Measurements from ENCODE around the gene DHCR7. TPM values are rescaled to one million over a fixed set of nuclear protein-coding genes. Genes with fewer than 3 reads are reported as not detected.

The DHCR7 gene
- polyA plus RNA-seq, 2 of the 4 experiments (the other 2 are of a cell fraction): 44.2 to 82.2 TPM

DNA sequence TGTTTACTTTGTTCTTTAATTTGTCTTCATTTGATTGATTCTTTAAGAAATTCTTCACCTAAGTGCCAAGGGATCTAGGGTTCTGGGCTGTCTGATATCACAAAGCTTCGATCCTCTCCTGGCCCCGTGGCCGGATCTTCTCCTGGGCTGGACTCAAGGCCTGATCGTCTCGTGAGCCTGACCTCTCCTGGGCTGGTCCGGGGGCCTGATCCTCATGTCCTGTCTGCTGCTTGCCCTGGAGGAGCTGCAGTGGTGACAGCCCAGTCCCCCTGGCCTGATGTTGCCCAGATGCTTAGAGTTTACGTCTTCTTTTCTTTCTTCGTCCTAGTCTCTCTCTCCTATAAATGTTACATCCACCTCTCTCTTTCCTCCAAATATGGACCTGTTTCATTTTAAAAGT lies 8.1 kb upstream of the DHCR7 start:
- FAIRE-seq (no peak), DNase-seq (ENCODE audit: low read depth in 1 of 2, low spot score in 1 of 2) (no peak), ATAC-seq (no peak)
- no peak overlapping the region for H3K4me2 ChIP-seq
- 90% methylated on average over 8 of the region's 8 CpGs for WGBS (ENCODE audit: missing lambda C conversion rate)
- ChIA-PET POLR2A (no interaction called here), CTCF (no interaction called here)
- no peaks in the 10 kb centered on the region for H3K9me3 ChIP-seq
- no peak overlapping the region for H3K4me3 ChIP-seq
- H3K4me1 ChIP-seq: peaks cover 6% of the 10 kb centered on the region; the same call in 1 of the 3 replicates
- H3K27ac ChIP-seq: no peak overlapping the region
- no peak for TF ChIP-seq CHD4 (IDR thresholded peaks at IDR 0.05; ENCODE audit: borderline replicate concordance)
- TF ChIP-seq JUN (IDR thresholded peaks at IDR 0.05): no peak
- TF ChIP-seq, protein P1, sequence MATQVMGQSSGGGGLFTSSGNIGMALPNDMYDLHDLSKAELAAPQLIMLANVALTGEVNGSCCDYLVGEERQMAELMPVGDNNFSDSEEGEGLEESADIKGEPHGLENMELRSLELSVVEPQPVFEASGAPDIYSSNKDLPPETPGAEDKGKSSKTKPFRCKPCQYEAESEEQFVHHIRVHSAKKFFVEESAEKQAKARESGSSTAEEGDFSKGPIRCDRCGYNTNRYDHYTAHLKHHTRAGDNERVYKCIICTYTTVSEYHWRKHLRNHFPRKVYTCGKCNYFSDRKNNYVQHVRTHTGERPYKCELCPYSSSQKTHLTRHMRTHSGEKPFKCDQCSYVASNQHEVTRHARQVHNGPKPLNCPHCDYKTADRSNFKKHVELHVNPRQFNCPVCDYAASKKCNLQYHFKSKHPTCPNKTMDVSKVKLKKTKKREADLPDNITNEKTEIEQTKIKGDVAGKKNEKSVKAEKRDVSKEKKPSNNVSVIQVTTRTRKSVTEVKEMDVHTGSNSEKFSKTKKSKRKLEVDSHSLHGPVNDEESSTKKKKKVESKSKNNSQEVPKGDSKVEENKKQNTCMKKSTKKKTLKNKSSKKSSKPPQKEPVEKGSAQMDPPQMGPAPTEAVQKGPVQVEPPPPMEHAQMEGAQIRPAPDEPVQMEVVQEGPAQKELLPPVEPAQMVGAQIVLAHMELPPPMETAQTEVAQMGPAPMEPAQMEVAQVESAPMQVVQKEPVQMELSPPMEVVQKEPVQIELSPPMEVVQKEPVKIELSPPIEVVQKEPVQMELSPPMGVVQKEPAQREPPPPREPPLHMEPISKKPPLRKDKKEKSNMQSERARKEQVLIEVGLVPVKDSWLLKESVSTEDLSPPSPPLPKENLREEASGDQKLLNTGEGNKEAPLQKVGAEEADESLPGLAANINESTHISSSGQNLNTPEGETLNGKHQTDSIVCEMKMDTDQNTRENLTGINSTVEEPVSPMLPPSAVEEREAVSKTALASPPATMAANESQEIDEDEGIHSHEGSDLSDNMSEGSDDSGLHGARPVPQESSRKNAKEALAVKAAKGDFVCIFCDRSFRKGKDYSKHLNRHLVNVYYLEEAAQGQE (IDR thresholded peaks at IDR 0.05): no peak
- TF ChIP-seq, protein P2, sequence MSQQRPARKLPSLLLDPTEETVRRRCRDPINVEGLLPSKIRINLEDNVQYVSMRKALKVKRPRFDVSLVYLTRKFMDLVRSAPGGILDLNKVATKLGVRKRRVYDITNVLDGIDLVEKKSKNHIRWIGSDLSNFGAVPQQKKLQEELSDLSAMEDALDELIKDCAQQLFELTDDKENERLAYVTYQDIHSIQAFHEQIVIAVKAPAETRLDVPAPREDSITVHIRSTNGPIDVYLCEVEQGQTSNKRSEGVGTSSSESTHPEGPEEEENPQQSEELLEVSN (IDR thresholded peaks at IDR 0.05; ENCODE audit: borderline replicate concordance, low read depth): no peak
- TF ChIP-seq FOXS1 (CRISPR knock-in tag; IDR thresholded peaks at IDR 0.05): no peak

DNA sequence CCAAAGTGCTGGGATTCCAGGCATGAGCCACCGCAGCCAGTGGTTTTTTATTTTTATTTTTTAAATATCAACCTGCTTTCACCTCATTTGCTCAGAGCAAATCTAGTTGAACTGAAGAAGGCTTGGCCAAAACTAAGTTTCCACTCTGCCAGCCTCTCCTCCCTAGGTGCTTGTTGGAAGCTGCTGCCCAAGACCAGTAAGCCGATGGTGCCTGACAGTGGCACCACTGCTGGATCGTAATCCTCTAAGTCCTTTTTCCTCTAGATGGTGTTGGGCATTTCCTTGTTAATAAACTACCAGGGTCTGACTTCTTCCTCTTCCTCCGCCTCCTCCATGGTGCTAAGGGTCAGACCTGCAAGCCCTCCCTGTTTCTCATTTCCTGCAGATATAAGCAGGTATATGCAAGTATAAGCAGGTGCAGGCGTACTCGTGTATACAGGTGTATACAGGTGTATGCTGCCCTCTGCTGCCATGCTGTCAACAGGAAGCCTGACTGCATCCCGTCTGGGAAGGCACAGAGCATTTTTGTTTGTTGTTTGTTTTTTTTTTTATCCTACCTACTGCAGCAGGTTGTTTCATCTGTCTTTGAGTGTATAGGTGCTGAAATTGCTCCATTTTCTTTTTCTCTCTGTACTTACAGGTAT lies 6.4 kb upstream of the DHCR7 start:
- TF ChIP-seq, protein P3, sequence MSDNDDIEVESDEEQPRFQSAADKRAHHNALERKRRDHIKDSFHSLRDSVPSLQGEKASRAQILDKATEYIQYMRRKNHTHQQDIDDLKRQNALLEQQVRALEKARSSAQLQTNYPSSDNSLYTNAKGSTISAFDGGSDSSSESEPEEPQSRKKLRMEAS (IDR thresholded peaks at IDR 0.05): no peak
- TF ChIP-seq EP300 (IDR thresholded peaks at IDR 0.05) (no peak), SREBF2 (IDR thresholded peaks at IDR 0.05) (no peak), RNF2 (IDR thresholded peaks at IDR 0.05; ENCODE audit: borderline replicate concordance, low read depth) (no peak), CBX2 (IDR thresholded peaks at IDR 0.05; ENCODE audit: borderline replicate concordance, low read depth) (no peak), RAD21 (conservative IDR thresholded peaks at IDR 0.05 in 1 of 2, IDR thresholded peaks at IDR 0.05 in 1 of 2) (peak; percentile 18 to 28; a peak in 2 of 5 replicates)
- TF ChIP-seq, protein P4, sequence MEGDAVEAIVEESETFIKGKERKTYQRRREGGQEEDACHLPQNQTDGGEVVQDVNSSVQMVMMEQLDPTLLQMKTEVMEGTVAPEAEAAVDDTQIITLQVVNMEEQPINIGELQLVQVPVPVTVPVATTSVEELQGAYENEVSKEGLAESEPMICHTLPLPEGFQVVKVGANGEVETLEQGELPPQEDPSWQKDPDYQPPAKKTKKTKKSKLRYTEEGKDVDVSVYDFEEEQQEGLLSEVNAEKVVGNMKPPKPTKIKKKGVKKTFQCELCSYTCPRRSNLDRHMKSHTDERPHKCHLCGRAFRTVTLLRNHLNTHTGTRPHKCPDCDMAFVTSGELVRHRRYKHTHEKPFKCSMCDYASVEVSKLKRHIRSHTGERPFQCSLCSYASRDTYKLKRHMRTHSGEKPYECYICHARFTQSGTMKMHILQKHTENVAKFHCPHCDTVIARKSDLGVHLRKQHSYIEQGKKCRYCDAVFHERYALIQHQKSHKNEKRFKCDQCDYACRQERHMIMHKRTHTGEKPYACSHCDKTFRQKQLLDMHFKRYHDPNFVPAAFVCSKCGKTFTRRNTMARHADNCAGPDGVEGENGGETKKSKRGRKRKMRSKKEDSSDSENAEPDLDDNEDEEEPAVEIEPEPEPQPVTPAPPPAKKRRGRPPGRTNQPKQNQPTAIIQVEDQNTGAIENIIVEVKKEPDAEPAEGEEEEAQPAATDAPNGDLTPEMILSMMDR (IDR thresholded peaks at IDR 0.05): peak; percentile 26; the same call in 1 of the 3 replicates
- TF ChIP-seq, protein P5, sequence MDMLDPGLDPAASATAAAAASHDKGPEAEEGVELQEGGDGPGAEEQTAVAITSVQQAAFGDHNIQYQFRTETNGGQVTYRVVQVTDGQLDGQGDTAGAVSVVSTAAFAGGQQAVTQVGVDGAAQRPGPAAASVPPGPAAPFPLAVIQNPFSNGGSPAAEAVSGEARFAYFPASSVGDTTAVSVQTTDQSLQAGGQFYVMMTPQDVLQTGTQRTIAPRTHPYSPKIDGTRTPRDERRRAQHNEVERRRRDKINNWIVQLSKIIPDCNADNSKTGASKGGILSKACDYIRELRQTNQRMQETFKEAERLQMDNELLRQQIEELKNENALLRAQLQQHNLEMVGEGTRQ (IDR thresholded peaks at IDR 0.05): no peak
- TF ChIP-seq, protein P6, sequence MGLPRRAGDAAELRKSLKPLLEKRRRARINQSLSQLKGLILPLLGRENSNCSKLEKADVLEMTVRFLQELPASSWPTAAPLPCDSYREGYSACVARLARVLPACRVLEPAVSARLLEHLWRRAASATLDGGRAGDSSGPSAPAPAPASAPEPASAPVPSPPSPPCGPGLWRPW (IDR thresholded peaks at IDR 0.05): no peak
- peaks cover 16% of the 10 kb centered on the region; the same call in 2 of the 3 replicates for H3K4me1 ChIP-seq
- FAIRE-seq: no peak
- no peak for ATAC-seq
- no peak overlapping the region for H3K27ac ChIP-seq
- no peaks in the 10 kb centered on the region for H3K9me3 ChIP-seq
- ChIA-PET CTCF (interaction anchor here (0.5 to 0.6 kb wide), 2 partner anchors 76 to 202 kb away, joined by 3 read pairs; partner anchors contain the start of gene SHANK2), POLR2A (no interaction called here)
- no peak for DNase-seq (ENCODE audit: low read depth in 1 of 2, low spot score in 1 of 2)
- H3K4me3 ChIP-seq: no peak overlapping the region
- peak overlapping the region; percentile 93 for H3K4me2 ChIP-seq
- 74% methylated on average over 7 of the region's 7 CpGs for WGBS (ENCODE audit: missing lambda C conversion rate)
